ENCODE results near the gene TAX1BP3. TPM values are rescaled to one million over a fixed set of nuclear protein-coding genes. Genes with fewer than 3 reads are reported as not detected.

The TAX1BP3 gene
- total RNA-seq, 1 donor from 2014 or later, result 15.1 TPM

- POLR2A ChIA-PET, result interaction anchor here (0.6 to 6.5 kb wide), 20 partner anchors 9 to 902 kb away, joined by 3 to 315 read pairs (median 6); partner anchors contain the start of gene HASPIN
- H3K4me1 Mint-ChIP-seq, result peaks cover 79% of the 10 kb centered on the region
- H3K27me3 Mint-ChIP-seq, result no peaks in the 10 kb centered on the region
- intact Hi-C loops (cut with micrococcal nuclease), result loop anchor here (1.0 to 5.0 kb wide), 2 partner anchors 18 to 56 kb away; partner anchors contain the start of genes CTNS and SHPK
- DNase-seq, result no peak
- peak overlapping the region; percentile 79 for H3K4me3 Mint-ChIP-seq
- CTCF ChIA-PET, result interaction anchor here (0.7 to 2.8 kb wide), 5 partner anchors 18 to 134 kb away, joined by 3 to 16 read pairs (median 4); no protein-coding TSS in a partner anchor
- ATAC-seq (ENCODE audit: low read depth), result no peak
- H3K9me3 Mint-ChIP-seq, result no peaks in the 10 kb centered on the region
- peaks cover 50% of the 10 kb centered on the region for H3K36me3 Mint-ChIP-seq (ENCODE audit: low read depth)
- peak overlapping the region; percentile 84 for H3K27ac Mint-ChIP-seq
- TF ChIP-seq CTCF (IDR thresholded peaks at IDR 0.05), result no peak
These were observed 24.8 kb upstream of the TAX1BP3 start for GRCh38 chr17:3693141-3693540.

- H3K4me1 Mint-ChIP-seq, result peaks cover 75% of the 10 kb centered on the region
- H3K36me3 Mint-ChIP-seq (ENCODE audit: low read depth), result peaks cover 52% of the 10 kb centered on the region
- ChIA-PET POLR2A (interaction anchor here (0.7 to 3.2 kb wide), 9 partner anchors 10 to 273 kb away, joined by 4 to 23 read pairs (median 9); no protein-coding TSS in a partner anchor), CTCF (interaction anchor here (0.6 to 2.8 kb wide), 8 partner anchors 9 to 90 kb away, joined by 3 to 16 read pairs (median 4); no protein-coding TSS in a partner anchor)
- no peaks in the 10 kb centered on the region for H3K9me3 Mint-ChIP-seq
- peak overlapping the region; percentile 79 for H3K4me3 Mint-ChIP-seq
- ATAC-seq (ENCODE audit: low read depth) (no peak), DNase-seq (no peak)
- intact Hi-C loops (cut with micrococcal nuclease), result loop anchor here (5.0 kb wide), 1 partner anchor 55 kb away; the partner anchor contains the start of genes CTNS and SHPK
- TF ChIP-seq CTCF (IDR thresholded peaks at IDR 0.05), result no peak
- H3K27me3 Mint-ChIP-seq, result no peaks in the 10 kb centered on the region
- H3K27ac Mint-ChIP-seq, result peak overlapping the region; percentile 84
These were observed 24.0 kb upstream of the TAX1BP3 start for GRCh38 chr17:3692346-3692745.

- ChIA-PET CTCF (interaction anchor here (0.6 to 2.0 kb wide), 9 partner anchors 8 to 89 kb away, joined by 3 to 6 read pairs (median 3); partner anchors contain the start of gene HASPIN), POLR2A (interaction anchor here (0.7 to 3.2 kb wide), 10 partner anchors 9 to 104 kb away, joined by 3 to 23 read pairs (median 7); no protein-coding TSS in a partner anchor)
- DNase-seq (no peak), ATAC-seq (ENCODE audit: low read depth) (no peak)
- no peak for TF ChIP-seq CTCF (IDR thresholded peaks at IDR 0.05)
- H3K4me3 Mint-ChIP-seq, result peak overlapping the region; percentile 70
- H3K9me3 Mint-ChIP-seq, result no peaks in the 10 kb centered on the region
- H3K36me3 Mint-ChIP-seq (ENCODE audit: low read depth), result peaks cover 52% of the 10 kb centered on the region
- no peaks in the 10 kb centered on the region for H3K27me3 Mint-ChIP-seq
- intact Hi-C loops (cut with micrococcal nuclease), result loop anchor here (5.0 kb wide), 1 partner anchor 54 kb away; the partner anchor contains the start of genes CTNS and SHPK
- H3K27ac Mint-ChIP-seq, result peak overlapping the region; percentile 76
- peaks cover 68% of the 10 kb centered on the region for H3K4me1 Mint-ChIP-seq
These were observed 23.3 kb upstream of the TAX1BP3 start for GRCh38 chr17:3691617-3692067.

- POLR2A ChIA-PET, result interaction anchor here (1.0 to 2.4 kb wide), 4 partner anchors 12 to 33 kb away, joined by 4 to 19 read pairs (median 10); no protein-coding TSS in a partner anchor
- intact Hi-C loops (cut with micrococcal nuclease), result loop anchor here (5.0 kb wide), 1 partner anchor 53 kb away; the partner anchor contains the start of genes CTNS and SHPK
- peaks cover 63% of the 10 kb centered on the region for H3K4me1 Mint-ChIP-seq
- H3K27me3 Mint-ChIP-seq, result no peaks in the 10 kb centered on the region
- no peak for ATAC-seq (ENCODE audit: low read depth)
- H3K4me3 Mint-ChIP-seq, result peak overlapping the region; percentile 70
- no peak for DNase-seq
- no peaks in the 10 kb centered on the region for H3K9me3 Mint-ChIP-seq
- peak overlapping the region; percentile 76 for H3K27ac Mint-ChIP-seq
- H3K36me3 Mint-ChIP-seq (ENCODE audit: low read depth), result peaks cover 47% of the 10 kb centered on the region
- no peak for TF ChIP-seq CTCF (IDR thresholded peaks at IDR 0.05)
- CTCF ChIA-PET, result interaction anchor here (1.0 to 2.0 kb wide), 2 partner anchors 13 to 26 kb away, joined by 3 to 6 read pairs; no protein-coding TSS in a partner anchor
These were observed 21.8 kb upstream of the TAX1BP3 start for GRCh38 chr17:3690094-3690715.

Data from activated B cell treated with CpG ODN at 0.5 μM for 24 hours (primary cell).